ENCODE data around the gene INTS4.
"Not testable (repeated sequence)": the region's sequence is repeated elsewhere in the genome, so short reads cannot be mapped to it uniquely, and the experiment has no call there.

GRCh38 chr11:77843700-77844099, 150.8 kb downstream of the INTS4 start:
- TF ChIP-seq CTCF (IDR thresholded peaks at IDR 0.05 in 4 of 5, conservative IDR thresholded peaks at IDR 0.05 in 1 of 5); POLR2A (IDR thresholded peaks at IDR 0.05): not testable (repeated sequence)

Measured in gastrocnemius medialis (tissue), 4 donors.